Measurements from ENCODE around the gene SLC35F1.

SLC35F1 gene

DNA sequence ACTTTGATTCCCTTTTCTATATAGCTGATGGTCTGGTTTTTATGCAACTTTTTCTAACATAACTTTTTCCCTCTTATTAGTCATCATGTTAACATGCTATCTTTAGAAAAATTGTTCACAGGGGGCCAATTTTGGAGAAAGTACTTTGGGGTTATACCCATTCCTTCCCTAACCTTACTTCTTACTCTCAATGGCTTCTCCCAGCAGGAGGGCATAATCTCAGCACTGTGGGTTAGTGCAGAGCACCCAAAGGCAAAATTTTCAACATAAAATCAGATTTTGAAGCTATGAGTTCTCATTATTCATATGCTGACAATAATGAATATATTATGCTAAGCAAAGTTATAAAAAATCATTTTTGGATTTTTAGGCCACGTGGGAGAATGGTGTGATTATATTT, 299.2 kb downstream of the SLC35F1 start:
- DNase-seq: no peak

DNA sequence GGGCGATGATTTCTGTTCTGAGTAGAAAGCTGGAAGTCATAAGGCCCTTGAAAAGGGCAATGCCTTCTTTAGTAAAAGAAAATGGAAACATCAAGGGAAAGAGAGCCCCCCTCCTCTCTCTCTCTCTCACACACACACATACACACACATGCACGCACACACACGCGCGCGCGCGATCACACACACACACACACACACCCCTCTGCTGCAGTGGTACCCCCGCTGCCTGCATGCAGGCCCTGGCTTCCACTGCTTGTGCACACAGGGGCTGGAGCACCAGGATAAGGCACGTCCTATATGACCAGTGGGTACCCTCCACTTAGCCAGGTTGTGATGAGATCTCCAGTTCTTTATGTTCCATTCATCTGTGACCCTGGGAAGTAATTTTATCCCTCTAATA, 300.9 kb downstream of the SLC35F1 start:
- DNase-seq: peak; percentile 56

DNA sequence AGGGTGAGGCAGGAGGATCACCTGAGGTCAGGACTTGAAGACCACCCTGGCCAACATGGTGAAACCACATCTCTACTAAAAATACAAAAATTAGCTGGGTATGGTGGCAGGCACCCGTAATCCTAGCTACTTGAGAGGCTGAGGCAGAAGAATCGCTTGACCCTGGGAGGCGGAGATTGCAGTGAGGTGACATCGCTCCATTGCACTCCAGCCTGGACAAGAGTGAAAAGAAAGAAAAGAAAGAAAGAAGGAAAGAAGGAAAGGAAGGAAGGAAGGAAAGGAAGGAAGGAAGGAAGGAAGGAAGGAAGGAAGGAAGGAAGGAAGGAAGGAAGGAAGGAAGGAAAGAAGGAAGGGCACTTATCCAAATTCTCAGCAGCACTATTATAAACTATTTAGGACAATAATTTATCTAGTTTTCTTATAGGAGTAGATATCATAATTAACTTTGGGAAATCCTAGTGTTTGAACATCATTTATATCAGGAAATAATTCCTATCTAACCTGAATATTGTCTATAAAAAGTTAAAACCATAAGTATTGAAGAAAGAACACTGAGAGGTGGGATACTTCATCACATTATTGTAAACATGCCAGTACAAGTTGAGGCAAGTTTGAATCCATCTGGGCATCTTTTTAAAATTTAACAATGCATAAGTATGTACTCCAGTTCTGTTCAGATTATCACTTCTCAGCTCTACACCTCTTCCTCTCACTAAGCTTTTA, 305.5 kb downstream of the SLC35F1 start:
- no peak for DNase-seq

DNA sequence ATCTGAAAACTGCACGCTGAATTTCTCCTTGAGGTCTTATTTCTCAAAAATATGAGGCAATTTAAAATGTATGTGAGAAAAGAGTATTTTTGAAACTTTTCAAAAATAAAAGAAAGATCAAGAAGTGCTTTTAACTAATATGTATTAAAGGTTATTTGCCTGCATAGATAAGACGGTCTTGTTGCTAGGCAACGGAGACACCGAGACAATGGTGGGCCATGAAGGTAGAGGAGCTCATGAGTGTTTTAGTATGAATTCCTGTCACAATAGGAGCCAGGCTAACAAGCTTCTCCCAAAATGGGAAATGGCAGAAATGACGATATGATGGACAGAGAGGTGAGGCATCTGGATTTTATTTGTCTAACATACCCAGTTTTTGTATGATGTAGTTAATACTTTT, 308.2 kb downstream of the SLC35F1 start:
- DNase-seq: no peak

DNA sequence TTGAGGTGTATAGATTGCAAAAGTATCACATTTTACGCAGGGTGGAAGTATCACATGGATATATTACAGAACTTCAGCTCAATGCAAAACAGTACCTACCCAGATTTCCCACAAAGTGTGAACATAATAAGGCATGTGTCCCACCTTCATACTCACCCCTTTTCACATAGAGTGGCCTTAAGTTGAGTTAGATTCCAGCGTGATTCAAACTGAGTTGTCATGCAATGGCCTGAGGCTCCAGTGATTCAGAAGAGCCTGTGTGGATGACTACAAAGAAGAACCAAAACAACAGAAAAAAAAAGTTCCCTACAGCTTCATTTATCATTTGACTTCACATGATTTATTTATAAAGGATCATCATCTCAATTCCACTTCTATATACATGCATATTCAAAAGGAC, 309.7 kb downstream of the SLC35F1 start:
- no peak for DNase-seq

DNA sequence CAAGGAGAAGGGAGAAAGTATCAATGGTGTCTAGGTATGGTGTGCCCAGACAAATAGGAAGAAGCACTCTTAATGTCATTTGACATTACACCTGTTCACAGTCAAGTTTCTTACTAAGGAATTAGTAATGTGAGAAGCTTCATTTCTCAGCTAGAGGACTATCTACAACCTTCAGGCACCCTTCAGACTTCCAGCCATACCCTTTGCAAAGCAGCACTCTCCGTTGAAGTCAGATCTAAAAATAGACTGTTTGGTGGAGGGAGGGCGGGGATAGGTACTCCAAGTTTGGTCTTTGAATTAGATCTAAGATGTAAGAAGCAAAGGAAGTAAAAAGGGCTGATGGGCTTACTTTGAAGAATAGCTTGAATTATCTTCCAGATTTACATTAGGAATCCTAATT, 311.1 kb downstream of the SLC35F1 start:
- DNase-seq: no peak

DNA sequence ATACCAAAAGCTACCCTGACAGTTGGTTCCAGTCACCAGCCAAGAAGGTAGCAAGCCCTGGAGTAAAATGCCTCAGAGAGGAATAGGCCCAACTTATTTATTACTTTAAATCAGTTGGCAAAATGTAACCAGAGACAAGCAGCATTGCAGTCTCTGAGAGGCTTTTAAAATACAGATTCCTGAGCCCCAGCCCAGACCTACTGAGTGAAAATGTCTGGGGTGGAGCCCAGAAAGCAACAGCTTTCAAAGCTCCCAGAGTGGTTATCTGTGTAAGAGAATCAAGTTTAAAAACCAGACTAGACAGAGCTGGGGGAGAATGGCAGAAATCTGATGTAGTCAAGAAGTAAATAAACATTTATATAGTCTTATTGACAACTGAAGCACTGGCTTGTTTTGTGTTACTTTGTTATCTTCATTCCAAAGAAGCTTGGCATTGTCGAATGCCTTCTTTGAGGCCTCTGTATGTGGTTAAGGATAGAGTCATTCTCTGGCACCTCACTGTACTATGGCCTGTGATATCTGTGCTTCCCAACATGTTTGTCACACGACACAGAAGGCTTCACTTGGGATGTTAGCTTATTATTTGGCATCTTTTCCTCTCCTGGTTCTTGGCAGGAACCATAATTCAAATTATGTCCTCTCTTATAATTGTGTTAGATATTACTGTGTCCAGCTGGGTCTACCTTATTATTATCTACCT, 313.5 kb downstream of the SLC35F1 start:
- DNase-seq: no peak

DNA sequence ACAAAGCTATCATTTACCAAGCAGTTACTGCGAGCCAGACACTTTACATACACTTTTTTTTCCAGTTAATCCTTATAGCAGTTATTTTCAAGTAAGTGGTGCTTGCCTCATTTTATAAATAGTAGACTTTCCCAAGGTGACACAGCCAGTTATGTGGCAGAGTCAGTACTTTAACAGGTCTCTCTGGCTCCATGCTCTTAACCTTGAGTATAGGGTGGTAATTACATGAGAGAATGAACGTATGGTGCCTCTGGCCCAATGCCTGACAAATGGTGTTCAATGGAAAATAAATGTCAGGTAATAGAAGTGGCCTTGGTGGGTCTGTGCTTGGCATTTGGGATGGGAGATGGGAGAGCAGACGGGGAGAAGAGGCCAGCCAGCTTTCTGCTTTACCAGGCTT, 316.3 kb downstream of the SLC35F1 start:
- peak; percentile 84 for DNase-seq

DNA sequence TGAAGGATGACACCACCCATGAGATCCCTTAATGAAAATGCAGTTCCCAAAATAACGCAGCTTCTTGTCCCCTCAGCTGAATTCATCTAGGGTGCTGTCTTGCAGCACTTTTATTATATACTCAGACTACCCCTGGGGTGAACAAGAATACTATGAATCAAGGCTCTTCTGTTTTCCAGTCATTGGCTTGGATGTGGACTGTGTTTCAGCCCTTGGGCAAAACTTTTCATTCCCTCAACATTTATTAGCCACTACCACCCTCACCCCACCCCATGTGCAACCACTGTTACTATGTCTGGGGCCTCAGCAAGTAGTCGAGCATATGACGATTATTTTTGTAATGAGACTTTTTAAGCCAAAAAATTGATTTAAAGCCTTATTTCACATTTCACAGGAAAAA, 321.8 kb downstream of the SLC35F1 start:
- no peak for DNase-seq

DNA sequence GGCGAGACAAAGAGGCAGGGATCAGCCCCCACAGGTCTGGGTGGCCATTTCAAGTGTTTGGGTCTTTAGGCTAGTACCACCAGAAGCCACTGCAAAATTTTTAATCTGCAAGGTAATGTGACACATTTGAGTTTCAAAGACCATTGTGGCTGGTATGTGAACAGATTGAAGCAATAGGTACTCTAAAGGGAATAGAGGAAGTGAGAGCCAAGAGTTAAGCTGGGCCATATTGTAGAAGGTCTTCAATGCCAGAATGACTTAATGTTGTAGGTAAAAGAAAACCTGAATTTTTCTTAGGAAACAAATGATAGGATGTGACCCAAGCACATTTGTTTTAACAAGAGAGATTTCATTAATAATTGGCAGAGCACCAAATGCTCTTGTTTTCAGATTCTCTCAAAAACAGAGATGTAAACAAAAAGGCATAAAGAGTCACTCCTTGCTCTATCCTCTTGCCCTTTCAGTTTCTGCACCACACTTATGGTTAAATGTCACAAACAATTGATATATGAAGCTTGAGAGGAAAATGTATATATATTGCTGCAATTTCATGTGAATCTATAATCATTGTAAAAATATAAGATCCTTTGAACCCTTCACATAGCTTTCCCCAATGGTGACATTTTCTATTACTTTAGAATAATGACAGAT, 333.9 kb downstream of the SLC35F1 start:
- DNase-seq: no peak

DNA sequence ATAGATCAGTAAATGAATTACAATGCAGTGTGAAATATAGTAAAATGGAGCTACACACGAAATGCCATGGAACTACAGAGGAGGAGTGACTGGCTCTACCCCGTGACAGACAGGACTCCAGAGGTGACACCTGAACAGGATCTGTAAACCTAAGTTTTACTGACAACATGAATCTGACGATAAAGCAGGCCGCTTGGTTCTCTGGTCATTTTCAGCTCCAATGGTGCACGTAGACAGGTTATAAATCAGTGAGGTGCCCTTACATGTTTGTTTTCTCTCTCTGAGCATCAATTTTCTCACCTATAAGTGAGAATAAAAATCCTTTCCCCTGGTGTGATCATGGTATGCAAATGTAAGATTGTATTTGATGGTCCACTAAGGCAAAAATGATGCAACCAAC, 339.3 kb downstream of the SLC35F1 start:
- no peak for DNase-seq

DNA sequence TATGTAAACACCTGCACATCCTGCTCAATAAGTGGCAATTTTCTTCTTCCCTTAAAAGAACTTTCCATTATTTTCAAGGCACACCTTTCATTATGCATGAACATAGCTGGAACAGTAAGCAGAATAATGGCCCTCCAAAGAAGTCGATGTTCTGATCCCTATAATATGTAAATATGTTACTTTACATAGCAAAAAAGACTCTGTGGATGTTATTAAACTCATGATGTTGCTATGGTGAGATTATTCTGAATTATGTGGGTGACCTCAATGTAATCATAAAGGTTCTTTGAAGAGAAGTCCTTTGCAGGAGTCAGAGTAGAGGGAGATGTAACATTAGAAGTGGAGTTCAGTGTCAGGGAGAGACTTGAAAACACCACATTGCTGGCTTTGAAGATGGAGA, 341.1 kb downstream of the SLC35F1 start:
- no peak for DNase-seq

DNA sequence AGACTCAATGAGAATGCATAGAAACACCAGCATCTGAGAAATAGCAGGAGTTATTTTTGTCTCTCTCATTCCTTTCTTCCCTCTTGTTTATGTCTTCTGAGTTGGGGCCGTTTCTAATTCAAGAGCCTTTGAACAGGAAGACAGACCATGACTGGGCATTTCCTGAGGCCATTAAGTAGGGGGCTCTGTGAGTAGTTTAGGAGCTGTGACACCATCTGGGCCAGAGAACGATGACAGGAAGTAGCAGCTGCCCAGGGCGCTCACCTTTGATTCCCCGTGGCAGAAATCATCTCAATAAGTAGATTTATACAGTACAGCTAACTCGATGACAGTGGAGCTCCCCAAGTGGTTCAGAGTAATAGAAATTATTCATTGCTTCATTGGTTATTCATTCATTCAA, 342.6 kb downstream of the SLC35F1 start:
- peak; percentile 71 for DNase-seq

DNA sequence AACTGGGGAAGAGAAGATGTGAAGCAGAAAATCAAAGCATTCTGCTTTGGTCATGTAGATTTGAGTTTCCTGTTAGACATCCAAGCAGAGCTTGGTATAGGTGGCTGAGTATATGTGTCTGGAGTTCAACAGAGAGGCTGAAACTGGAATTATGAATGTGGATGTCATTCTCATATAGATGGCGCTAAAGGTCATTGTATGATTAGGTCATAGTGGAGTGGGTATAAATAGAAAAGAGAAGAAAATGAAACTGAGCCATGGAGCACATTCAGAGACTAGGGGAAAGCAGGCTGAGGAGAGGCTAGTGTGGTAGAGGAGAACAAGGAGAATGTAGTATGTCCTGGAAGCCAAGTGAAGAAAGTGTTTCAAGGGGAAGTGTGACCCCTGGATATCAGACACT, 345.4 kb downstream of the SLC35F1 start:
- DNase-seq: peak; percentile 28

DNA sequence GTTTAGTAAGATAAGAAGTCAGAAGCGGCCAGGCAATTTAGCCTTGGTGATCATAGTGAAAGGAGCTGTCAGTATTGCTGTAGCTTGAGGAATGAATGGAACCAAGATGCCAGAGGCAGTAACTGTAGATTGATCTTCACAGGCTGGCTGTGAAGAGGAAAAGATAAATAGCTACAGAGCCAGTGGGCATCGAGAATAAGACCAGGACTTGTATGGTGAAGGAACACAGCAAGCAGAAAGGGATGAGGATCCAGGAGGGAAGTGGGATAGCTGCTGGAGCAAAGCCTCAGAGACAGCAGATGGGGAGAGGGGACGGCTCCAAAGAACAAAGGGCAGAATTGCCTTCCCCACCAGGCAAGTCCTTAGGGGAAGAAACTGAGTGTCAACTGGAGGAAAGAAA, 346.7 kb downstream of the SLC35F1 start:
- DNase-seq: peak; percentile 82

DNA sequence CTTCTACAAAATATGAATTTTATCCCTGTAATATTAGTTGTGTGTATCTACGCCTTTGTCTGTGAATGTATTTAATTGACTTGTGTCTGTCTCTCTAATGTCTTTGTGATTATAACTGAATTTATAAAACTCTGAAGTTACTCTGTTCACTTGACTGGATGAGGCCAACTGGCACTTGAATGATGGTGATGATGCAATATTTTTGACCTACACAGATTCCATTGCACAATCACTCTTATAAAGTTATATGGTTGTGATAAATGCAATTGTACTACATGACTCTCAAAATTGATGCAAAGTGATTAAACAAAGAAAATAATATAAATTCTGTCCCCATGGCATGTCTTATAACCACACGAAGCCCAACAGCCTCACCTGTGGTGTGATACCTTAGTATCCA, 353.8 kb downstream of the SLC35F1 start:
- DNase-seq: no peak

DNA sequence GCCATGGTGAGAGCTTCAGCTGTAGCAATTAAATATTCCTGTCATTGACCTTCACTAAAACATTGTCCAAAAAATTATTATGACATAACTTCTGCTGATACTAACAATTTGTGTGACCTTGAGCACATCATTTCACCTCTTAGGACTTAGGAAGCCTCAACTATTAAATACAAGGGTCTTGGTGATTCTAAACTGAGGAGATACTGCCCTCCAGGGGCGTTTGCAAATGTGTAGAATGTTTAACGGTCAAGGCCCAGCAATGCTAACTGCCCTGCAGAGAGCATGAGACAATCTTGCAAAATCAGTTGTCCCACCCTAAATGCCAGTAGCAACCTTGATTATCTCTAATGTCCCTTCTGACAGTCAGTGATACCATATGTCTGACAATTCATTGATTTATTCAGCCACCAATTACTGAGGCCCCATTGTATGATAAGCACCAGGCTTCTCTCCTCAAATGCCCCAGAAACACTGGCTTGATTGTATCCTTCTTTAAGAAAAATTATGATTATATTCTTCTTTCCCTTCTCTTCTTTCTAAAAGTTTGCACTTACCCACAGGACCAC, 356.9 kb downstream of the SLC35F1 start:
- DNase-seq: peak; percentile 71

DNA sequence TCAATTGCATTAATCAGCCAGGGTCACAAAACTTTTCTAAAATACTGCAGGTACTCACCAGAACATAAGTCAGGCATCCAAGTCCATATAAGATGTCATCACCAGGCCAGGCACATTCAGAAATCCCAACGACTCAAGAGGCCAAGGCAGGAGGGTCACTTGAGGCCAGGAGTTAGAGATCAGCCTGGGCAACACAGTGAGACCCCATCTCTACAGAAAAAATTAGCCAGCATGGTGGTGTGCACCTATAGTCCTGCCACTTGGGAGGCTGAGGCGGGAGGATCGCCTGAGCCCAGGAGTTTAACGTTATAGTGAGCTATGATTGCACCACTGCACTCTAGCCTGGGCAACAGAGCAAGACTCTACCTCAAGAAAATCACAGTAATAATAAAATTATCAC, 362.6 kb downstream of the SLC35F1 start:
- no peak for DNase-seq

DNA sequence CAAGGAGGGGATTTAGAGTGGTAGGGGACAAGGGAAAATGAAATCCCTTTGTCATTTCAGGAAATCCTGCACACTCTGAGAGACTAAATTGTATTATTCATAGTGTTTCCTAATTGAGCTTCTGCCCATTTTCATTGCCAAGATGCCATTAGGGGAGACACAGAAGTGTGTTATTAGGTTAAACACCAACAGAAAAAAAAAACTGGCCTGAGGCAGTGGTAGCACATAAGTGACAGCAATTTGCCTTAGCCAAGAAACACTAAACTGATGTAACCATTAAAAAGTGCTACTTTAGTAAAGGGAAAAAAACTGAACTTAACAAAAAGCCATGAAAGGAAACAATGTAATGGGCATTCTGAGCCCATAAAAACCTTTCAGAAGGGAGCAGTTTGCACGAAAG, 370.6 kb downstream of the SLC35F1 start:
- peak; percentile 88 for DNase-seq

DNA sequence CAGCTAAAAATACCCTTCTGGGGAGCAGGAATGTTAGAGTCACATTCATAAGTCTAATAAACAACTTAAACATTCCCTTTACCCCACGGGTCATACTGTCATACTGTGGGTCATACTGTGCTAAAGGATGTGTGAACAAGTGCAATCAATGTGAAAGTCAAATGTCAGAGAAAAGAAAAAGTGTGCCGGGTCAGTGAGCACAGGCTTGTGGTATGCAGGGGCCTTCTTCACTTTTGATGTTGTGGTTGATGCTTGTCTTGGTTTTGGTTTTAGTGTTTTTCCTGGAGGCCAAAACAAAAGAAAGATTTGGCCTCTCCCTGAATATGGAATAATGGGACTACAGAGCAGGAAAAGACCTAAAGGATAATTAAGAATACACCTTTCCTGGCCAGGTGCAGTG, 373.1 kb downstream of the SLC35F1 start:
- no peak for DNase-seq

DNA sequence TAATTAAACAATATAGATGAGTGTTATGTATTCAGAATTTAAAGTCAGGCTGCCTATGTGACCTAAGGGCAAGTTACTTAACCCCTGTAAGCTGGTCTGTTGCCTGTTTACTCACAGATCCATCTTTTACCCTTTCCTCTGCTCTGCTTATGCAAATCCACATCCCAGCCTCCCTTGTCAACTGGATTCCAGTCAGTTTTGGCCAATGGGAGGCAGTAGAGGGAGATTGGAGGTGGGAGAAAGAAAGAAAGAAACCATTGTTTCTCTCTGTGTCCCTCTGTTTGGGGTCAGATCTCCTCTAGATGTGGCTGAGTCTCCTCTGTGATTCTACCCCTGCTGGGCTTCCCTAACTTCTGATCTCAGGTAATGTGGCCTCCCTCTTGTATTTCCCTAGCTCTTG, 374.2 kb downstream of the SLC35F1 start:
- DNase-seq: peak; percentile 27

DNA sequence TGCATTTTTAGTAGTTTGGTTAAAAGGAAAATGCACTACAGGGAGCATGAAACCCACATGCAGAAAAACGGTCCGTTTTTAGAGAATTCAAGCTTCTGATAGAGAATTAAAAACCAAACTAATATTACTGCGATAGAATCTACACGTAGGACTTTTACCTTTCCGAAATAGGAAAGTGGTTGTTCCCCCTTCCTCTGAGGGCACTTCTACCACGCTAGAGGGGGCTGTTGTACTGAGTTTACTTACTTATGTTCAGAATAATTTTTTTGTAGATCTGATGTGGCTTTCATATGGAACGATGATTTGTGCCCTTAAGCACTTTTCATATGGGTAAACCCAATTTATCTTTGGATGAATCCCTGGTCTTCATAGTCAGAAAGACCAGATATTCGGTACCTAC, 376.7 kb downstream of the SLC35F1 start:
- DNase-seq: peak; percentile 88

DNA sequence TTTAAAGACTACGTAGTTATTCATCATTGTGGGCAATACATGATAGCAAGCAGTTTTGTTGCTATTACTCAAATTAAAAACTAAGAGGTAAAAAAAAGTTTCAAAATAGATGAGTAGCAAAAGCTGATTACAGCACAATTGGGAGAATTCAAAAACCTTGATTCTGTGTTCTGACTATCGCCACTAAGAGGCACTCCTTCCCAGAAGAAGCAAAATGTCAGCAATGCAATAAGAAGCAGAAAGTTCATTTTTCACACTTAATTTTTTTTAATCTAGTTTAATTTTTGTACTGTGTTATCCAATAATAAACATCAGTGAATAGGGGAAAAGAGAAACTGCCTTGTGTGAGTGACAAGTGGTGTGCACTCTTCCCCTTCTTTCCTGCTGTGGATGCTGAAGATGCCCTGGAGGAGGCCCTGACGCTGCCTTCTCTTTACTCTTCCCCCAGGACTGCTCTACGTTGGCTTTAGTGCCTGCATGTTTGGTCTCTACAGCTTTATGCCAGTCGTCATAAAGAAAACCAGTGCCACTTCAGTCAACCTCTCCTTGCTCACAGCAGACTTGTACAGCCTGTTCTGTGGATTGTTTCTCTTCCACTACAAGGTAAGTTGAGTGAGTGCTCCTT, 377.8 kb downstream of the SLC35F1 start:
- DNase-seq: peak; percentile 44

DNA sequence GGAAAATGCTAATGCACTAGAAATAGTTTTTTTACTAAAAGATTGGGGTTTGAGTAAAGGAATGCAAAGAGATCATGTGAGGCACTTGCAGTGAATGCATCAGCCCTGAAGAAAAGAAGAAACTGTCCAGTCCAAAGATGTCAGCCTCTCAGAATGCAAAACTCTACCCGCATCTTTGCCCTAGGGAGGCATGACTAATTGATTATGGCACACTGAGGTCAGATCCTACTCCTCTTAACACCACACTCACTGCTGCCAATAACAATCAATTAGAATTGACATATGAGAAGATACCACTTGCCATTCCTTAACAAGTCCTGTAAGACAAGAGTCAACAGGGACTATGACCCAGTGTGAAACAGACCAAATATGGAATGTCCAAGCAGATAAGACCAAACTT, 378.7 kb downstream of the SLC35F1 start:
- no peak for DNase-seq

All from NCI-H69 (cell line).